ENCODE measurements around the gene OTUD7B.

DNA sequence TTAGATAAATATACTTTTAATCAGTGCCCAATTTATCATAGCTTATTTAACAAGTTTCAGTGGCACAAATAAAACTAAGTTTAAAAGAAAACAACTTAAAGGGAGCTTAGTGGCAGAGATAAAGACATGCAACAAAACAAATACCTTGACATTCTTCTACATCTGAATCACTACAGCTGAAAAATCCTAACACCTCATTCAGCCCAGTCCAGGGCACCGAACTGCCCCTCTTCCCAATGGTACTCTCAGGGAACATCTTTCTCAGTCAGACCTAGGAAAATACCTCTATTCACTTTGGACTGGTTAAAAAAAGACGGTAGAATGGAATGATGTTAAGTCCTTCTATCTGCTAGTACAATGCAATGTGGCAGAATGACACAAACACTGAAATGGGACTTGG lies 8.3 kb downstream of the OTUD7B start:
- no peak for TF ChIP-seq CTCF (IDR thresholded peaks at IDR 0.05)
- no peak for TF ChIP-seq POLR2A (IDR thresholded peaks at IDR 0.05)
